Glomerular endothelial cell (primary cell): ENCODE results near the gene TMEM201. TPM values are rescaled to one million over a fixed set of nuclear protein-coding genes. Genes with fewer than 3 reads are reported as not detected.

Experiments
- DNase-seq: peaks from one replicate; pipeline ENCODE4 v3.0.0-alpha.2; 2011; ENCODE audit warnings: low read depth, low spot score; ENCODE audit errors: extremely low read depth
- total RNA-seq: library from RNA; depleted of rRNA; stranded (reverse); fragments of >200 nt; gene quantifications from 2 replicates; pipeline ENCODE4 v1.2.3, GENCODE V29; 2015

The TMEM201 gene
- total RNA-seq, 1 donor from 2014 or later, result 20.2 TPM

DNA sequence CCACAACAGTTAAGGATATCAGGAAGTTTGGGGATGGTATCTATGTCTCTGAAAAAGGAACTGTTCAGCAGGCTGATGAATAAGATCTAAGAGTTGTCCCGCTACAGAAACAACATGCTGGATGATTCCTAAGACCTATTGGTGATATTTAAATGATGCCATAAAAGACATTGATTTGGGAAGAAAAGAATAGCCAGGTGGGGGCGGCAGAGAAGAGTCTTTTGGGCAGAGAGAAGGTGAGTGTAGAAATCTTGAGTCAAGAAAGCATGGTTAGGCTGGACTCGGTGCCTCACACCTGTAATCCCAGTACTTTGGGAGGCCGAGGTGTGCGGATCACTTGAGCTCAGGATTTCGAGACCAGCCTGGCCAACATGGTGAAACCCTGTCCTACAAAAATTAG is 11.8 kb upstream of the TMEM201 start:
- no peak for DNase-seq

DNA sequence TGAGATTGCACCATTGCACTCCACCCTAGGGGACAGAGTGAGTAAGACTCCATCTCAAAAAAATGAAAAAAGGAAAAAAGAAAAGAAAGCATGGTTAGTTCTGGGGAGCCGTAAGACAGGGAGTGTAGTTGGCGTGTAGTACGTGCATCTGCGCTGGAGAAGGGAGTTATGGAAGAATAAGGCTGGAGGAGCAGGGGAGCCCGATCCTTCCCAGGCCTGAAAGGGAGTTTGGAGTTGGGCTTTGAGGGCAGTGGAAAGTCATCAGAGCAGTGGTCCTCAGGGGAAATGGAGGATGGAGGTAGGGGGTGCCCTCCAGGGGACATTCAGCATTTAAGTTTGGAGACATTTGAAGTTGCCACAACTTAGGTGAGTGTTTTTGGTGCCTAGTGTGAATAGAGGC is 11.3 kb upstream of the TMEM201 start:
- DNase-seq, result no peak

DNA sequence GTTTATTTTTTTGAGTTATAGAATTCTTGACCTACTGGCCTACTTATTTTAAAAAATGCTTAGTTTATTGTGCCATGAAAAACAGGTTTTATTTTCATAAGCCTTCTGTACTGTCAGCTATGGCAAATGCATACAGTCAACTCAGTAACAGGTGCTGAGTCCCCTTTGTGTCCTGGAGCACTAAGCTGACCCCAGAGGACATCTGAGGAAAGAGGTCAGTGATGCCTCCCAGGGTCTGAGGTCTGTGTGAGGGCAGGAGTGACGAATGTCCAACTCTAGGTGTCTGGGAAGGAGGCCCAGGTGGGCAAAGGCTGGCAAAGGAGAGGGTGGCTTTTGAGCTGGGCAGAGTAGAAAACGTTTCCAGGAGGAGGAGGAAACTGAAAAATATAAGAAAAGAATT is 7.8 kb upstream of the TMEM201 start:
- DNase-seq, result no peak

DNA sequence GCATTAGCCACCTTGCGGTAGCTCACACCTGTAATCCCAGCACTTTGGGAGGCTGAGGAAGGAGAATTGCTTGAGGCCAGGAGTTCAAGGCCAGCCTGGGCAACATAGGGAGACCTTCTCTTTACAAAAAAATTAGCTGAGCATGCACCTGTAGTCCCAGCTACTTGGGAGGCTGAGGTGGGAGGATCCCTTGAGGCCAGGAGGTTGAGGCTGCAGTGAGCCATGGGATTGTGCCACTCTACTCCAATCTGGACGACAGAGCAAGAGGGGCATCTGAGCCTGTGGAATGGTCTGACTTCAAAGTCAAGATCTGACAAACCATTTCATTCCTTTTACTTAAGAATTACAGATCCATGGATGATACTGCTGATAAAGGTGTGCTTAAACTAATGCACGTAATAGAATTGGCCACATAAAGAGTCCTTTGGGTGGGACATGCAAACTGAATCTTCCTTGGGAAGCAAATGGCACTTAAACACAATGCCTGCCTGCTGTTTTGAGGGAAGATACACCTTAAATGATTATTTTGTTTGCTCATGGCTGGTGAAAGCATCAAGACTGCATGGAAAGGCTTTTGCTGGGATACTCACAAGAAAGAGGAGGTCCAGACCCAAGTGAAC is 2.5 kb upstream of the TMEM201 start:
- no peak for DNase-seq

DNA sequence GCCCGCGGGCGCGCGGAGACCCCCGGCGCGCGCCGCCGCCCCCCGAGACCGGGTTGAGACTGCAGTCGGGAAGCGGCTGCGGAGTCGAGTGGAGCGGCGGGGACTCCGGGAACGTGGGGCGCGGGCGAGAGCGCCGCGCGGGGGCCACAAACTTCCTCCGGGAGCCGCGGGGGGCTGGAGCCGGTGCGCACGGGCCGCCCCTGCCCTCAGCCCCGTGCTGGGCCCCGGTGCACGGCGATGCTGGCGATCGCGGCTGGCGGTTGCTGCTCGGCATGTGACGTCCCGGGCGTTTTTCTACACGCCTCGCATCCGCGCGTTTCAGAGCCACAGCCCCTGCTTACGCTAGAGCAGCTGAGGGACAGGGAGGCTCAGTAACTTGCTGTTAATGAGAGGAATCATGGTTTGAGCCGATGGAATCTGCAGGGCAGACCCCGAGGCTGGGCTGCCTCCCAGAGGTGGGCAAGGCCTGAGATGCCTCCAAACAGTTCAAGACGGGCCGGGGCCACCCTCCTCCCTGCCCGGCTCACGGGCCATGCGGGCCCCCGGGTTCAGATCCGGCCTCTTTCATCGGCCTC is 520 bp downstream of the TMEM201 start:
- DNase-seq, result no peak

DNA sequence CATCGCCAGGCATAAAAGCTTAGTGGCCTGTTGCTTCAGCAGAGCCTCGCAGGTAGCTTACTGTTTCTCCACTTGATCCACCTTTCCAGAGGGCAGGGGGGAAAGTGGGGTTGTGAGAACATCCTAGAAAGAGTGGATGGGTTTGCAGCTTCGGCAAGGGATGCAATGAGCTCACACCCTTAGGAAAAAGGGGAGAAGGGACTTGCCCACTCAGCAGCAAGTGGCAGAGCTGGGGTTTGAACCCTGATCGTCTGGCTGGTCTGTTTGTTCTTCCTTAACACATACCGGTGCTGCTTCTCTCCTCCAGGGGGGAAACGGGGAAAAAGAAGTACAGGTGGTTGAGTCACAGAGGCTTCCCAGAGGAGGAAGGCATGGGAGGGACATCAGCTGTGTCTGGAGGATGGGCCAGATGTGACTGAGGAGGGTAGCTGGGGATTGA is 1.0 kb downstream of the TMEM201 start:
- DNase-seq, result no peak

DNA sequence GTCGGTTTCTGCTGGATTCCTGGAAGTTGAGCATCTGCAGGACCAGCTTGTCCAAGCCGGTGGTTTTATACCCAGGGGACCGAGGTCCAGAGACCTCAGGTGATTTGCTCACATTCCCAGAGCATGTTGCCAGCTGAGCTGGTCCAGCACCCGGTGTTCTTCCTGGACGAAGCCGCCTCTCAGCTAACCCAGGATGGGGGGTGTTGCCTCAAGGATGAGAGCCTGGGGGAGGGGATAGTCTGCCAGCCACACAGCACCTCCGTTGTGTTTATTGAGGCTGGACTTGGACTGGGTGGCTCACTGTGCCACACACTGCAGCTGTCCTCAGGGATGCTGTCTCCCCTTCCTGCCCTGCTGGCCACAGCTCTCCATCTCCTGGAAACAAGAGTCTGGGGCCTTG is 1.5 kb downstream of the TMEM201 start:
- DNase-seq, result no peak

DNA sequence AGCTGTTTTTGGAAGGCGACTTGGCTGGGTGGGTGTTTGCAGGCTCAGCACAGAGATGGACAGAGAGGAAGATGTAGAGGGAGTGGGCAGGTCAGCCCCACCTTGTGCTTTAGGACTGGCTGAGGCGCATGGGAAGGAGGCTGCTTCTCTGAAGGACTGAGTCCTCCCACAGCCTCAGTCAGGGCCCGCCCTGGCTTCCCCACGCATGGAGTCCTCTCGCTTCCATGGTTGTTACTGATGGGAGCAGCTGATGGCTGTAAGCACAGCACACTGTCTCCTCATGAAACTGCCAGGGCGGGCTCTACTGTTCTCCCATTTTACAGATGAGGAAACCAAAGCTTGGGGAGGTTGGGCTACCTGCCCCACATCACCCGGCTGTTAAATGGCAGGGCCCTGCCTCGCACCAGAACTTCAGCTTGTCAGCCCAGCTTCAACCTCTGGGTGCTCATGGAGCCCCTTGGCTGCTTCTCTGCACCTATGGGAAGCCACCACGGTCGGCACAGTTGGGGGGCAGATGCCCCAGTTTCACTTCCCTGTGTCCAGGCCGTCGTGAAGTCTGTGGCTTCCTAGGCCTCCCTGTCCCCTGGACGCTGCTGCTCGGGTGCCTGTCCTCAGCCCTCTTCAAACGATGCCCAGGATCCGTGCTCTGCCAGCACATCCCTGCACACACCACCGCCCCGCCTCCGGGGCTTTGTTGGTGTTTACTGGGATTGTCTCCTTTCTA is 2.4 kb downstream of the TMEM201 start:
- DNase-seq, result no peak

DNA sequence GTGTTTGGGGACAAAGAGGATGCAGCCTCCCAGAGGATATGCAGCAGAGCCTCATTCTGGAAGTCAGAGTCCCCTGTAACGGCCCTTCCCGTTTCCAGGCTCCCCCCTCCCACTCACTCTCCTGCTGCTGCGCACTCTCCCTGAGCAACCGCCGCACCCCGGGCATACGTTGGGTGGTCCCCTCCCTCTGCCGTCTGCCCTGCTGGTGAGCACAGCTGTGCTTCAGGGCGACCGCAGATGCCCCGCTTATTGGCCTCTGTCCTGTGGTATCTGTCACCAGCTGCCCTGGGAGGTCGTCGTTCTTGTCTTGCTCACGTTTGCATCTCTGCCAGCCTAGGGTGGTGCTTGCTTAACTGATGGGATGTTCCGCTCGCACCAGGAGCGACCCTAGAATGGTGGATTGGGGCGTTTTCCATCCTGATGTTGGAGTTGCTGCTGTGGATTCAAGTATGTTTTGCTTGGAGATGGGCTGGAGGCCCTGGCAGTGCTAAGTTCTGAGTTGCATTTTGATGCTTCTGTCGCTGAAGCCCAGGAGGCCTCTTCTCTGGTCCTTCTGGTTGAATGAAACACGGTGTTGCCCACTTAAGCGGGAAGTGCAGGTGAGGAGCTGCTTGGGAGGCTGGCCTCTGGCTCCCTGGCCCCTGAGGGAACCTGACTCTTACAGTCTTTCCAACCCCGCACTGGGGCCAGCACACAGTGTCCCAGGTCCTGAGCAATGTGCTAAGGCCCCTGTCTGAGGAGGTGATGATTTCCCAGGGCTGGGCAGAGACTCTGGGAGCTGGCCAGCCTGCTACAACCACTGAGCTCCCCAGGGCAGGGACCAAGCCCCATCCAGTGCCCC is 3.2 kb downstream of the TMEM201 start:
- DNase-seq, result no peak

DNA sequence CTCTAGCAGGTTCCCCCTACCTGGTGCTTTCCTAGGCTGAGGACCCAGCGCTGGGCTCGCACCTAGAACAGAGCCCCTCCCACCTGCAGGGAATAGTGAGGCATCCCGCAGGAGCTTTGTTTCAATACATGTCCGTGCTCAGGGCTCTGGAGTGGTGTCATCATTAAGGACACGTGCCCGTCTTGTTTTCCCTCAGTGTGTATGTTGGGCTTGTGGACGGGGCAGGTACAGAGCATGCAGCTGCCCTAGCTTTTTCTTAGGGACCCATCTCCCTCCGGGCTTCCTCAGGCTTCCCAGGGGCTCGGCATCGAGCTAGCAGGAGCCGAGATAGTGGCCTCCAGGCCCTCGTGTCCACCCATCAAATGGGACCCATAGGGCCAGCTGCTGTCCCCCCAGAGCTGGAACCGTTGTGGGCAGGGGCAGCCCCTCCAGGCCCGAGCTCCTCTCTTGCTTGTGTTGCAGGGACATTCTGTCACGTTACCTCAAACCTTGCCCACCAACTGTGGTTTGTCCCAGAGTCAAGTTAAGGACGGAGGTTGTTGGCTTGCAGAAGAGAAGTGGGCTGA is 3.9 kb downstream of the TMEM201 start:
- DNase-seq, result no peak

DNA sequence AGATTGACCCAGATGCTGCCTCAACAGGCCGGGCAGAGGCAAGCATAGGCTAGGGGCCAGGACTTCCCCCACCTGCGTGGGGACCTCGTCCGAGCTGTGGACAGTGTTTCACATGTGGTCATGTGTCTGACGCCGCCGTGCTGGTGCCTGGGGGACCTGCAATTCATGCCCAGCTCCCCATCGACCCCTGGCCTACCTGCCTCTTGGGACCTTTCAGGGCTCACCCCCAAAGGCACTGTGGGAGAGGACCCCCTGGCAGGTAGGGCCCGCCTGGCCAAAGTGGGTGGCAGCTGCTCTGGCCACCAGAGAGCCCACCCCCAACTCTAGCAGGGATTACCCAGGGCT is 4.4 kb downstream of the TMEM201 start:
- DNase-seq, result no peak

DNA sequence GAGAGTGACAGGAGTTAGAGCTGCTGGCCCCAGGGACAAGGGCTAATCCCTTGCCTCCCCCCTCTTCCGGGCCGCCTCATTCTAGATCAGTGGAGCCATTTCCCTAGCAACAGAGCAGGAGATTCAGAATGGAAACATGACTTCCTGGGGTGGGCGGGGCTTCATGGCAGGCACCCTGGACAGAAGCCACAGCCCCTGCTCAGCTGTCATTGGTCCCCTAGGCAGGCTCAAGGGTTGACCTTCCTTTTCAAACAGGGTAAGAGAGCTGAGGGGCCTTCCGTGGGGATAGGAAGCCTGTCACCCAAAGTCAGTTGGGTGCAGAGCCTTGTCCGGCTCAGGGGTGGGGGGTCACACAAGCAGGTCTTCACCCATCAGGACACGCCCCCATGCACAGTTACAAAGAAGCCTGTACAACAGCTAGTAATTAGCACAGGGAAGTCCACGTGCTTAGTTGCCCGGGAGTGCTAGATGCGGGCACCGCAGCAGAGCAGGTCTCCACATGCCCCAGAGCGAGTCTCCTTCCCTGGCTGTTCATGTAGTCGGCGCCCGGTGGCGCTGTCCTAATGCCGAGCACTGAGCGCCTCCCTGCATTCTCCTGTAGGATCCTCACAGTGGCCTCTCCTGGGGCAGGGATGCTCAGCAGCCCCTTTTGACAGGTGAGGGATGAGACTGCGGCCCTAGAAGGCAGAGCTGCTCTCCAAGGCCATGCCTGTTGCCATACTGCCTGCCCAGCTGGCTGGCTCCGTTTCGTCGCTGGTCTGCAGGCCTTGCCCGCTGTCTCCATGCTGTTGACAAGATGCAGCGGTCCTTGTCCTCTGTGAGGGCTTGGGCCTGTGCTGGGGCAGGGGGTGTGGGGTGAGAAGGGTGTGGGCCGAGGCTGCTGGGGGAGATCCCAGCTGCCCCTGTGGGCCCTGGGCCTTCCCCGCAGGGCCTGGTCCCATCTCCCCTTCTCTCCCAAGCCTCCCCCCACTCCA is 5.1 kb downstream of the TMEM201 start:
- DNase-seq, result no peak

DNA sequence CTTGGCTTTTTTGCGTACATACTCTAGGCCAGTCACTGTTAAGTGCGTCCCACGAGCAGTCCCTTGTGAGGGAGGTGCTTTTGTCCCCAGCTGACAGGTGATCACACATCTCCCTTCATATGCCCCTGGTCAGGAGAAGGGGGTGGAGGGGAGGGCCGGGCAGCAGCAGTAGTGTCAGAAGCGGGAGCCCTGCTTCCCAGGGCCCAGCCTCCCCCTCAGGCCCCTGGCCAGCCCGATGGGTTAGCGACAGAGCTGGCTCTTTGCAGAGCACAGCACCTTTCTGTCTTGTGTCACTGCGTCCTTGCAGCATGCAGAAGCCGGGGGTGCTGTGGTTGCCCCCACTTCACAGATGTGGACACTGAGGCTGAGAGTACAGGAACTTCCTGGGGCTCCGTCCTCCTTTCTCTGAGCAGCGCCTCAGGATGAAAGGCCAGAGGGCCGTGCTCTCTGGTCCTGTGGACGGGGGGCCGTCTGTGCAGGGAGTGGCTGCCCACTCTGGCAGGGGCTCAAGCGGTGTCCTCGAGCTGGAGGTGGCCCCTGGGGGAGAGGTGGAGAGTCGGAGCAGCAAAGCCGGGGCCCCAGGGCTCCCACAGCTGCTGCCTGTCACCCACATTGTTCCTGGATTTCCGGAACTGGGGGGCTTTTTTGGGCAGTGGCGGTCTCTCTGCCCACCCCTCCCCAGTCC is 5.9 kb downstream of the TMEM201 start:
- DNase-seq, result no peak

DNA sequence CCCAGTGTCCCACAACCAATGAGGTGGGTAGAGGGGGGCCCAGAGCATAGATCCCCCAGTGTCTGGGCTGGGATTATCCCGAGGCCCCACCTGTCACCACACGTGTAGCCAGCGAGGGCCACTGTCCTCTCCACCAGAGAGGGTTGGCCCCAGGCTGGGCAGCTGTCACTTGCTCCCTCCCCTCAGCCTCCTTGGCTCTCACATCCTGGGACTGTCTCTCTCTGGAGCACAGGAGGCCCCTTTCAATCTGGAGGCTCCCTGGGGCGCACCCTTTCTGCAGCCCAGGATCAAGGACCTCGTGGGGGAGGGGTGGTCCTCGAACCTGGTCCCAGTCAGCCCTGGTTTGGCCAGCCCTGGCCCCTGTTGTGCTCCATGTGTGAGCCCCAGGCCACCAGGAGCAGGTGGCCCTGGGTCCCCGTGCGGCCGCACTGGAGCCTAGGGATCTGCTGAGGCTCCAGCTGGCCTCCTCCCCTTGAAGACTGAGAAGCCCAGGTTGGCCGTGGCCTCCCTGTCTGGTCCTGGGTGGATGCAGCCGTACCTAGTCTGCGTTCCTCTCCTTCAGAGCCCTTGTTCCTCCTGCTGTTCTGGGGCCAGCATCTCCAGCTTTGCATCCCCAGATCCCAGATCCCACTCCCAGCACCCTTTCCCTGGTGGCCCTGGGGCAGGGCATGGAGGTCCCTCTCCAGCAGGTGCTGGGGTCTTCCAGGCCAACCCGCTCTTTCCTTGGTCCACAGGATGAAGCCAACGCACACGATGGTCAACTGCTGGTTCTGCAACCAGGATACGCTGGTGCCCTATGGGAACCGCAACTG is 6.7 kb downstream of the TMEM201 start:
- DNase-seq, result no peak

DNA sequence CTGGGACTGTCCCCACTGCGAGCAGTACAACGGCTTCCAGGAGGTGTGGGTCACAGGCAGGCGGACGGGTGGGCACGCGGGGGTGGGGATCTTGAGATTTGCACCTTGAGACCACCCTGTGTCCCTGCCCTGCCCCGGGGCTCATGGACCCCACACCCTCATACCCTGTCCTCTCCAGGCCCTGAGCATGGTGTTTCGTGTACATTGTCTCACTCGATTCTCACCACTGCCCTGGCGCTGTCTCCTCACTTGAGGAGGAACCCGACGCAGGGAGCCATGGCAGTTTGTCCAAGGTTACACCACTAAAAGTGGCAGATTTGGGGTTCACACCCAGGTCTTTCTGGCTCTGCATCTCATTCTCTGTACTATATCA is 7.2 kb downstream of the TMEM201 start:
- no peak for DNase-seq

DNA sequence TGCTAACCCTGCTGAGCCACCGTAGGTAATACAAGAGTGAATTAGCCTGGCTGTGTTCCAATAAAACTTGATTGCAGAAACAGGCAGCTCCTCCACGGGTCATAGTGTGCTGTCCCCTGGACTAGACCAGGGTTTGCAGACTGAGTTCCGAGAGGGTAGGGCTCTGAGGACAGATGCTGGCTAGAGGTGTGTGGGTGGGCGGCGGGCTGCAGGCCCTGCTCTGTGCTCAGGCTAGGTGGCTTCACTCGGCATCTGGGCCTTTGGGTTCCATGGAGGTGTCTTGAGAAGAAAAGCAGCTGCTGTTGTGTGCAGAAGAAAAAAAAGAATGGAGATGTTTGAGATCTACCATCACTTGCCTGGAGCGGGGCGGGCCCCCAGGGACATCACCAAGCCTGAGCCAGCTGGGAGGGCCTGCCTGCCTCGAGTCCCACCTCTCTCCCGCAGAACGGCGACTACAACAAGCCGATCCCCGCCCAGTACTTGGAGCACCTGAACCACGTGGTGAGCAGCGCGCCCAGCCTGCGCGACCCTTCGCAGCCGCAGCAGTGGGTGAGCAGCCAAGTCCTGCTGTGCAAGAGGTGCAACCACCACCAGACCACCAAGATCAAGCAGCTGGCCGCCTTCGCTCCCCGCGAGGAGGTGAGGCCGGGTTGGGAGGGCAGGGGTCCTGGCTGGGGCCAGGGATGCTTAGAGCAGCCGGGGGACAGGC is 7.9 kb downstream of the TMEM201 start:
- DNase-seq, result no peak

DNA sequence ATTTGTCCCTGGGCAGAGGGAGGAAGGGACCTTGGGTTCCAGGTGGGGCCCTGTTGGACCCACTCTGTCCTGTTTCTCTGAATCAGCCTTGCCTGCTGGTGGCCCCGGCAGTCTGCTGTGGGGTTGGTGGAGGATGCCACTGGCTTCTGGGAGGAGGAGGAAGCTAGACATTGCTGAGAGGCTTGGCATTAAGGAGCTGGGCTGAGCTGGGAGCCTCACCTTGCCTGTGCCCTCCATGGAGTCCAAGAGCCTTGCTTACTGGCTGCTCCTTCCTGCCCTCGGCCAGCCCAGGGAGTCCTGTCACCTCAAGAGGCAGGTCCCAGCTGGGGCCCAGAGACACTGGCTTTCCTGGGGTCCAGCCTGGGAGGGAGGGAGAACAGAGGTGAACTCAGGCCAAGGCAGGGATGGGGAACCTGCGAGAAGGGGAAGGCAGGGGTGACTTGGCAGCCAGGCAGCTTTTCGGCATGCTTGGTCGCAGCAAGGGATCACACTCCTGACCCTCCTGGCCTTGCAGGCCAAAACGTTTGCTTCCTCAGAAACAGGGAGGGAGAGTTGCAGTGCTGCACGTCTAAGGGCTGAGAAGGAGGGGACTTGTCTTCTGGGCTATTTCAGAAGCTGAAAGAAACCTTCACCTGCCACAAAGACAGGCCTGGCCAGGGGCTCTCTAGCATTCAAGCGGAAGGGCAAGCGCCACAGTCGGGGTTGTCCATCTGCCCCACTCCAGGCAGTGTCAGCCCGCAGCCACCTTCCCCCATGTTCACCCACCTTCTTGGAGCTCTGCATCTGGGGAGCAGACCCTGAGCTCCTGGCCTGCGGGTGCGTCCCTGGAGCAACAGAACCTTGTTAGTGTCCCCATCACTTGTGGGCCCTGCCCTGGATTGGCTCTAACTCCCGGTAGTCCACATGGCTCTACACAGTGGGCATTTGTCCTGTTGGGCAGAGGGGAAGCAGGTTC is 8.9 kb downstream of the TMEM201 start:
- no peak for DNase-seq
